AG04449 (cell line): Measurements from ENCODE around the gene MNAT1.
A peak's percentile ranks its signal among the peaks of the same experiment; 100 is the strongest.

Source experiments
- CTCF ChIA-PET: fragments of 350-600 bp; formaldehyde crosslinking; extraction: SDS; loops from one replicate; lab custom pipeline; 2021; ENCODE audit warnings: antibody characterized with exemption; lab: Yijun Ruan, JAX
- POLR2A ChIA-PET: fragments of 400-600, 350-600 bp; formaldehyde crosslinking; extraction: SDS; loops from one replicate; lab custom pipeline; 2020; ENCODE audit warnings: antibody characterized with exemption, inconsistent platforms; lab: Yijun Ruan, JAX
- DNase-seq: peaks from one replicate; pipeline ENCODE4 v3.0.0-alpha.2; 2010; ENCODE audit warnings: low read depth, low spot score
- H3K4me3 ChIP-seq: 2 replicates; pipeline ENCODE4 v1.5.1; 2011; ENCODE audit warnings: low read depth, mild to moderate bottlenecking, control low read depth, low read length
- CTCF ChIP-seq: IDR thresholded peaks from one replicate; pipeline ENCODE4 v1.5.1; 2011; ENCODE audit warnings: mild to moderate bottlenecking, moderate library complexity, low read length, control low read depth, inconsistent platforms; ENCODE audit not compliant: insufficient read depth; ENCODE audit errors: missing control alignments

The MNAT1 gene

GRCh38 chr14:60980811-60981632 is 246.5 kb downstream of the MNAT1 start, which contains the start of the genes SLC38A6 and TRMT5:
Gene SLC38A6 (plus strand): TSS chr14:60981245. CDS start chr14:60981278, 33 bp downstream.
Gene TRMT5 (minus strand): TSS chr14:60981079. CDS start chr14:60980973, 106 bp downstream.
- H3K4me3 ChIP-seq = peak within 1 kb of the TSS; percentile 83
- CTCF ChIA-PET = interaction anchor here (1.1 to 3.8 kb wide), 4 partner anchors 44 to 304 kb away, joined by 3 to 14 read pairs (median 7); no protein-coding TSS in a partner anchor
- no peak for TF ChIP-seq CTCF
- peak; percentile 84 for DNase-seq
- POLR2A ChIA-PET = interaction anchor here (0.7 to 1.4 kb wide), 5 partner anchors 15 to 259 kb away, joined by 3 to 6 read pairs (median 3); partner anchors contain the start of gene SIX4

- DNase-seq = peak; percentile 51
- ChIA-PET POLR2A (interaction anchor here (0.5 to 1.4 kb wide), 5 partner anchors 16 to 237 kb away, joined by 3 to 6 read pairs (median 3); no protein-coding TSS in a partner anchor), CTCF (interaction anchor here (1.0 to 3.8 kb wide), 4 partner anchors 40 to 272 kb away, joined by 3 to 14 read pairs (median 8); no protein-coding TSS in a partner anchor)
- peak overlapping the region; percentile 83 for H3K4me3 ChIP-seq
- TF ChIP-seq CTCF = no peak
Measured at GRCh38 chr14:60981633-60982455, 247.3 kb downstream of the MNAT1 start.

GRCh38 chr14:60984196-60984595 is 249.6 kb downstream of the MNAT1 start:
- CTCF ChIA-PET = no interaction called here
- DNase-seq = no peak
- TF ChIP-seq CTCF = no peak
- POLR2A ChIA-PET = no interaction called here
- no peak overlapping the region for H3K4me3 ChIP-seq

GRCh38 chr14:60986500-60986899 is 251.9 kb downstream of the MNAT1 start:
- DNase-seq = no peak
- TF ChIP-seq CTCF = no peak
- POLR2A ChIA-PET = no interaction called here
- no peak overlapping the region for H3K4me3 ChIP-seq
- CTCF ChIA-PET = interaction anchor here (1.1 kb wide), 1 partner anchor 47 kb away, joined by 3 read pairs; no protein-coding TSS in a partner anchor

- POLR2A ChIA-PET = no interaction called here
- CTCF ChIA-PET = interaction anchor here (1.4 kb wide), 1 partner anchor 11 kb away, joined by 4 read pairs; no protein-coding TSS in a partner anchor
Measured at GRCh38 chr14:60989599-60989998, 255.0 kb downstream of the MNAT1 start.

More at GRCh38 chr14:60989599-60989998, 255.0 kb downstream of the MNAT1 start:
- DNase-seq = no peak
- H3K4me3 ChIP-seq = no peak overlapping the region
- TF ChIP-seq CTCF = no peak
